ENCODE measurements around the gene SMC1A. TPM values are rescaled to one million over a fixed set of nuclear protein-coding genes. Genes with fewer than 3 reads are reported as not detected.
A peak's percentile ranks its signal among the peaks of the same experiment; 100 is the strongest.

Gene SMC1A
- total RNA-seq, 1 donor from 2014 or later = 40.0 TPM

- H3K4me3 ChIP-seq (ENCODE audit: low read depth, low read length) = no peak overlapping the region
- no peak for DNase-seq (ENCODE audit: low read depth)
- TF ChIP-seq CTCF (conservative IDR thresholded peaks at IDR 0.05; ENCODE audit: low read depth, low read length) = no peak
These were observed 25.0 kb upstream of the SMC1A start for GRCh38 chrX:53447441-53447840.

DNA sequence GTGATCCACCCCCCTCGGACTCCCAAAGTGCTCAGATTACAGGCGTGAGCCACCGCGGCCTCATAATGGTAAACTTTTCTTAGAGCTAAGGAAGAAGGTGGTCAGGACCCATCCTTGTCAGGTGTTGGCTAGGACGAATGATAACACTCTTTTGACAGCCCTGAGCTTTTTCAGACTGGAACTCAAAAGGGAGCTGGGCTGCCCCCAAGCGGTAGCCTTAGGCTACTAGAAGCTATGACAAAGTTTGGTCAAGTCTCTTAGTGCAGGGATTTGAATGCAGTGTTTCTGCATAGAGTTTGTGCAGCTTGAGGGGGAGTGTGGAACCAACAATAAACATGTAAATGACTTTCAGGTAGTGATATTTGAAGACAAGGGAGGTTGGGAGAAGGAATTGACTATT, 23.5 kb upstream of the SMC1A start:
- DNase-seq (ENCODE audit: low read depth) = no peak
- peak; percentile 68 for TF ChIP-seq CTCF (conservative IDR thresholded peaks at IDR 0.05; ENCODE audit: low read depth, low read length)
- no peak overlapping the region for H3K4me3 ChIP-seq (ENCODE audit: low read depth, low read length)

DNA sequence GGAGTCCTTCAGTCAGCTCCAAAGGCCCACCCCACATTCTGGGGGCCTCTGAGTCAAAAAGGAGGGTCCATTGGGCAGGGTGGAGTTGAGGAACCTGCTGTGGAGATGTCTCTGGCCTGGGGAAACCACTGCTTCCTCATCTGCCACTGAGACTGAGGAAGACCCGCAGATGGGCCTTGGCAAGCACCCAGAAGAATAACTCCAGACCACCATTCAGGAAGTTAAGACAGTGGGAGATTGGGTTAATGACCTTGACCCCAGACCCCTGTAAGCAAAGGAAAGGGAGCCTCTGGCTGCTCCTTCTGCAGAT, 19.8 kb upstream of the SMC1A start:
- peak overlapping the region; percentile 62 for H3K4me3 ChIP-seq (ENCODE audit: low read depth, low read length)
- TF ChIP-seq CTCF (conservative IDR thresholded peaks at IDR 0.05; ENCODE audit: low read depth, low read length) = no peak
- DNase-seq (ENCODE audit: low read depth) = no peak

- DNase-seq (ENCODE audit: low read depth) = no peak
- TF ChIP-seq CTCF (conservative IDR thresholded peaks at IDR 0.05; ENCODE audit: low read depth, low read length) = no peak
- peak overlapping the region; percentile 62 for H3K4me3 ChIP-seq (ENCODE audit: low read depth, low read length)
These were observed 19.3 kb upstream of the SMC1A start for GRCh38 chrX:53441531-53442321.

- no peak for TF ChIP-seq CTCF (conservative IDR thresholded peaks at IDR 0.05; ENCODE audit: low read depth, low read length)
- peak overlapping the region; percentile 62 for H3K4me3 ChIP-seq (ENCODE audit: low read depth, low read length)
- DNase-seq (ENCODE audit: low read depth) = no peak
These were observed 18.4 kb upstream of the SMC1A start for GRCh38 chrX:53440621-53441517.

- no peak for TF ChIP-seq CTCF (conservative IDR thresholded peaks at IDR 0.05; ENCODE audit: low read depth, low read length)
- DNase-seq (ENCODE audit: low read depth) = no peak
- H3K4me3 ChIP-seq (ENCODE audit: low read depth, low read length) = no peak overlapping the region
These were observed 17.6 kb upstream of the SMC1A start for GRCh38 chrX:53440101-53440500.

All from epithelial cell of proximal tubule (primary cell).